ENCODE measurements around the gene MYO5A.

MYO5A gene

DNA sequence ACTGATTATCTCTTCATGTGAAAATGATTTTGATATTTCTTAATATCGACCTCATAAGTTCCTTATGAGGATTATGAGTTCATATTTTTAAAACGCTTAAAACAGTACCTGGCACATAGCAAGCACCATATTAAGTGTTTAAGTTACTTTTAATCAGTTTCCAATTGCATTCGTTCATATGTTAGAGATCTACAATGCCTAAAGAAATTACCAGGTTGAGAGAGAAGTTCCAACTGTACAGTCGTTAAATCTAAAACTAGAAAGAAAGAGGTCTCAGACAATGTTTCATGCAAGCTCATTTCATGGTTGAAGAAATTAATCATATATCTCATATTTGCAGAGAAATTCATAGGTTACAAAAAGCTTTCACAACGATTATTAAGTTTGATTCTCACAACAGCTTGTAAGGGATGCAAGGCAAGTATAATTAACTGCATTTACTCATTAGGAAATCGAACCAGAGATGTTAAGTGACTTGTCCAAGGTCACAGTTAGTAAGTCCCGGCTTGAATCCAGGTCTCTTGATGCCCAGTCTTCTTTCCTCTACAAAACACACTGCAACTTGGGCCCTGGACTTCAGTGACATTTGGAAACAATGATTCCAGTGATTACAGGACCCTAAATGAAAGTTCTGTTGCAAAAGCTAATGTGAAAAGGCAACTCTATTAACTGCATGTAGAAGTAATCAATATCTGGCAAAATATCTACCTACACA, 1.3 kb downstream of the MYO5A start:
- Histone ChIP-seq H3K4me2 (ENCODE audit: low read length) (peak overlapping the region; percentile 98), H3K9ac (ENCODE audit: low read length) (peak overlapping the region; percentile 83), H3K27me3 (ENCODE audit: insufficient read depth, low read length) (no peaks in the 10 kb centered on the region), H3K27ac (ENCODE audit: low read depth, low read length, poor library complexity, severe bottlenecking) (no peak overlapping the region), H3K79me2 (ENCODE audit: insufficient read depth, low read length) (peaks cover 36% of the 10 kb centered on the region; the same call in 1 of the 2 replicates), H3K36me3 (ENCODE audit: insufficient read depth, low read length) (no peaks in the 10 kb centered on the region), H2AFZ (ENCODE audit: low read length) (no peak overlapping the region), H3K9me3 (ENCODE audit: low read length) (no peaks in the 10 kb centered on the region), H3K9me2 (ENCODE audit: low read depth, low read length) (no peaks in the 10 kb centered on the region), H4K20me1 (ENCODE audit: insufficient read depth, low read length) (peaks cover 5% of the 10 kb centered on the region; the same call in 1 of the 2 replicates), H3K4me3 (ENCODE audit: low read depth, low read length, poor library complexity, severe bottlenecking) (peak overlapping the region; percentile 92), H3K4me1 (ENCODE audit: insufficient read depth, low read length, severe bottlenecking) (peaks cover 22% of the 10 kb centered on the region), H3F3A (ENCODE audit: insufficient read depth, low read length) (no peaks in the 10 kb centered on the region)
- TF ChIP-seq, protein P1, sequence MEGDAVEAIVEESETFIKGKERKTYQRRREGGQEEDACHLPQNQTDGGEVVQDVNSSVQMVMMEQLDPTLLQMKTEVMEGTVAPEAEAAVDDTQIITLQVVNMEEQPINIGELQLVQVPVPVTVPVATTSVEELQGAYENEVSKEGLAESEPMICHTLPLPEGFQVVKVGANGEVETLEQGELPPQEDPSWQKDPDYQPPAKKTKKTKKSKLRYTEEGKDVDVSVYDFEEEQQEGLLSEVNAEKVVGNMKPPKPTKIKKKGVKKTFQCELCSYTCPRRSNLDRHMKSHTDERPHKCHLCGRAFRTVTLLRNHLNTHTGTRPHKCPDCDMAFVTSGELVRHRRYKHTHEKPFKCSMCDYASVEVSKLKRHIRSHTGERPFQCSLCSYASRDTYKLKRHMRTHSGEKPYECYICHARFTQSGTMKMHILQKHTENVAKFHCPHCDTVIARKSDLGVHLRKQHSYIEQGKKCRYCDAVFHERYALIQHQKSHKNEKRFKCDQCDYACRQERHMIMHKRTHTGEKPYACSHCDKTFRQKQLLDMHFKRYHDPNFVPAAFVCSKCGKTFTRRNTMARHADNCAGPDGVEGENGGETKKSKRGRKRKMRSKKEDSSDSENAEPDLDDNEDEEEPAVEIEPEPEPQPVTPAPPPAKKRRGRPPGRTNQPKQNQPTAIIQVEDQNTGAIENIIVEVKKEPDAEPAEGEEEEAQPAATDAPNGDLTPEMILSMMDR (IDR thresholded peaks at IDR 0.05; ENCODE audit: low read length) = no peak
- no peak for TF ChIP-seq EZH2 (IDR thresholded peaks at IDR 0.05; ENCODE audit: borderline replicate concordance, low read length)

DNA sequence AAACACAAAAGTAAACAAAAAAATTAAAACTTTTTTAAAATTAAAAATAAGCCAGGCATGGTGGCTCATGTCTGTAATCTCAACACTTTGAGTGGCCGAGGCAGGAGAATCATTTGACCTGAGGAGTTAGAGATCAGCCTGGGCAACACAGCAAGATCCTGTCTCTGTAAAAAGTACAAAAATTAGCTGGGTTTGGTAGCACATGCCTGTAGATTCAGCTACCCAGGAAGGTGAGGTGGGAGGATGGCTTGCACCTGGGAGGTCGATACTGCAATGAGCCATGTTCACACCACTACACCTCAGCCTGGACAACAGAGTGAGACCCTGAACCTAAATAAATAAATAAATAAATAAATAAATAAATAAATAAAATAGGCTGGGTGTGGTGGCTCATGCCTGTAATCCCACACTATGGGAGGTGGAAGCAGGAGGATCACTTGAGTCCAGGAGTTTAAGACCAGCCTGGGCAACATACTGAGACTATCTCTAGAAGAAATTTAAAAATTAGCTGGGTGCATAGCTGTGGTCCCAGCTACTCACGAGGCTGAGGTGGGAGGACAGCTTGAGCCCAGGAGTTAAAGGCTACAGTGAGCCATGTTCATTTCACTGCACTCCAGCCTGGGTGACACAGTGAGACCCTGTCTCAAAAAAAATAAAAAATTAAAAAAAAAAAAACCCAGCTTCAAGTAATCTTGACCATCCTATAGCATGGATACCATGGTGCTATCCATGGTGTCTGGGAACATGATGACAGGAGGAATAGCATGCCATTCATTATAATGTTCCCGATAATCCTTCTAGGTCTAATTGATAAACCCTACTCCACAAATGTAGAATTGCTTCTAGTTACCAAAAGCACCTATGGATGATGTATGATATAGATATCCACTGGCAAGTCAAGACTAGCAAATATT, 4.2 kb downstream of the MYO5A start:
- no peaks in the 10 kb centered on the region for H3K27me3 ChIP-seq (ENCODE audit: insufficient read depth, low read length)
- H3K4me2 ChIP-seq (ENCODE audit: low read length) = no peak overlapping the region
- no peak overlapping the region for H3K27ac ChIP-seq (ENCODE audit: low read depth, low read length, poor library complexity, severe bottlenecking)
- no peaks in the 10 kb centered on the region for H3F3A ChIP-seq (ENCODE audit: insufficient read depth, low read length)
- H3K4me3 ChIP-seq (ENCODE audit: low read depth, low read length, poor library complexity, severe bottlenecking) = no peak overlapping the region
- no peak overlapping the region for H3K9ac ChIP-seq (ENCODE audit: low read length)
- peaks cover 31% of the 10 kb centered on the region for H3K4me1 ChIP-seq (ENCODE audit: insufficient read depth, low read length, severe bottlenecking)
- no peak overlapping the region for H2AFZ ChIP-seq (ENCODE audit: low read length)
- no peaks in the 10 kb centered on the region for H3K9me2 ChIP-seq (ENCODE audit: low read depth, low read length)
- H4K20me1 ChIP-seq (ENCODE audit: insufficient read depth, low read length) = peaks cover 5% of the 10 kb centered on the region; the same call in 1 of the 2 replicates
- peaks cover 50% of the 10 kb centered on the region; the same call in 1 of the 2 replicates for H3K79me2 ChIP-seq (ENCODE audit: insufficient read depth, low read length)
- TF ChIP-seq EZH2 (IDR thresholded peaks at IDR 0.05; ENCODE audit: borderline replicate concordance, low read length) = no peak
- TF ChIP-seq, protein P1 (IDR thresholded peaks at IDR 0.05; ENCODE audit: low read length) = no peak
- H3K9me3 ChIP-seq (ENCODE audit: low read length) = no peaks in the 10 kb centered on the region
- H3K36me3 ChIP-seq (ENCODE audit: insufficient read depth, low read length) = no peaks in the 10 kb centered on the region

DNA sequence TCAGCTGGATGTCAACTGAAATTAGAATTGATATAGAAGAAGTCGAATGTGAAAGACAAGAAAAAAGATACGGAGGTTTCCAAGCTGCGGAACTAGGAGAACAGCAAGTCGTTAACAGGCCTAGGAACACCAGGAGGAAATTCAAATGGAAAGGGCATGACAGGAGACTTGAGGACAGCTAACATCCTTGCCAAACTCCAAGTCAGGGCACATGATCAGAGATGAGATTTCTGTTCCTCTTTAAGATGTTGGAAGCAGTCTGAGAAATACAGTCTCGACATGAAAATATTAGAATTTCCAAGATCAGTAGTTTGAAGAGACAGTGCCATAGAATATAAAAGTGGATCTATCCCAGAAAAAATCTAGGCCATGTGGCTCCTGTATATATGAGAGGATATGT, 5.0 kb downstream of the MYO5A start:
- no peaks in the 10 kb centered on the region for H3K36me3 ChIP-seq (ENCODE audit: insufficient read depth, low read length)
- no peak overlapping the region for H2AFZ ChIP-seq (ENCODE audit: low read length)
- no peak overlapping the region for H3K9ac ChIP-seq (ENCODE audit: low read length)
- H3K9me2 ChIP-seq (ENCODE audit: low read depth, low read length) = no peaks in the 10 kb centered on the region
- H3K79me2 ChIP-seq (ENCODE audit: insufficient read depth, low read length) = peaks cover 54% of the 10 kb centered on the region; the same call in 1 of the 2 replicates
- H4K20me1 ChIP-seq (ENCODE audit: insufficient read depth, low read length) = peaks cover 5% of the 10 kb centered on the region; the same call in 1 of the 2 replicates
- H3K27ac ChIP-seq (ENCODE audit: low read depth, low read length, poor library complexity, severe bottlenecking) = no peak overlapping the region
- peaks cover 31% of the 10 kb centered on the region for H3K4me1 ChIP-seq (ENCODE audit: insufficient read depth, low read length, severe bottlenecking)
- H3F3A ChIP-seq (ENCODE audit: insufficient read depth, low read length) = no peaks in the 10 kb centered on the region
- no peak overlapping the region for H3K4me3 ChIP-seq (ENCODE audit: low read depth, low read length, poor library complexity, severe bottlenecking)
- H3K27me3 ChIP-seq (ENCODE audit: insufficient read depth, low read length) = no peaks in the 10 kb centered on the region
- H3K4me2 ChIP-seq (ENCODE audit: low read length) = no peak overlapping the region
- no peak for TF ChIP-seq EZH2 (IDR thresholded peaks at IDR 0.05; ENCODE audit: borderline replicate concordance, low read length)
- TF ChIP-seq, protein P1 (IDR thresholded peaks at IDR 0.05; ENCODE audit: low read length) = no peak
- H3K9me3 ChIP-seq (ENCODE audit: low read length) = no peaks in the 10 kb centered on the region
